K562 (cell line): ENCODE measurements around the gene HES3. TPM values are rescaled to one million over a fixed set of nuclear protein-coding genes. Genes with fewer than 3 reads are reported as not detected.
A peak's percentile ranks its signal among the peaks of the same experiment; 100 is the strongest.

Experiments used
- ATF3 ChIP-seq, 2 experiments: fragments of 450-650 bp in 1 of 2; sonication (generic) in 1 of 2; formaldehyde crosslinking in 1 of 2; IDR thresholded peaks in 1 of 2; conservative IDR thresholded peaks in 1 of 2; 2 replicates each; pipeline versions ENCODE4 v1.6.1 to v1.8.1; 2016 to 2023; ENCODE audit warnings: mild to moderate bottlenecking in 2 of 2, moderate library complexity in 2 of 2, inconsistent platforms in 1 of 2, missing genetic modification reagents in 1 of 2
- BHLHE40 ChIP-seq: IDR thresholded peaks from 2 replicates; pipeline ENCODE4 v1.6.1; 2011; ENCODE audit warnings: low read length, improper control_type of control experiment
- CTCF ChIP-seq, 3 experiments: IDR thresholded peaks in 2 of 3; conservative IDR thresholded peaks in 1 of 3; 2 replicates each; pipeline ENCODE4 v1.5.1; 2011 to 2012; ENCODE audit warnings: low read length in 3 of 3, mild to moderate bottlenecking in 3 of 3, control low read depth in 2 of 3, improper control_type of control experiment in 1 of 3, inconsistent platforms in 1 of 3, low read depth in 1 of 3, mixed read lengths in 1 of 3, moderate library complexity in 1 of 3; ENCODE audit not compliant: insufficient read depth in 2 of 3
- ETV5 ChIP-seq: sonication (generic); formaldehyde crosslinking; IDR thresholded peaks from 2 replicates; pipeline ENCODE4 v1.4.0; 2020; ENCODE audit warnings: low read depth, mild to moderate bottlenecking, missing genetic modification reagents
- FIP1L1 ChIP-seq: fragments of 200-400 bp; formaldehyde crosslinking; IDR thresholded peaks from 2 replicates; pipeline ENCODE4 v1.6.1; 2018; ENCODE audit warnings: mild to moderate bottlenecking, low read depth, low read length; ENCODE audit not compliant: poor library complexity, severe bottlenecking
- L3MBTL2 ChIP-seq: fragments of 450-650 bp; IDR thresholded peaks from 2 replicates; pipeline ENCODE4 v1.6.1; 2016; ENCODE audit warnings: mild to moderate bottlenecking, moderate library complexity
- MAX ChIP-seq: sonication (generic); formaldehyde crosslinking; IDR thresholded peaks from 2 replicates; pipeline ENCODE4 v1.9.0; 2022; ENCODE audit warnings: mild to moderate bottlenecking, missing genetic modification reagents
- NFIX ChIP-seq: fragments of 250-450 bp; sonication (Bioruptor Pico); IDR thresholded peaks from 2 replicates; pipeline ENCODE4 v1.4.0; 2020; ENCODE audit warnings: low read depth, mild to moderate bottlenecking, moderate library complexity
- NR4A1 ChIP-seq, 2 experiments: fragments of 250-450 bp in 1 of 2; fragments of 450-650 bp in 1 of 2; sonication (Bioruptor Pico) in 1 of 2; IDR thresholded peaks; 2 replicates each; pipeline versions ENCODE4 v1.4.0 to v1.6.1; 2016 to 2020; ENCODE audit warnings: mild to moderate bottlenecking in 2 of 2, missing compliant biosample characterization in 1 of 2, missing genetic modification characterization in 1 of 2, moderate library complexity in 1 of 2
- PHF20 ChIP-seq: fragments of 450-650 bp; IDR thresholded peaks from 2 replicates; pipeline ENCODE4 v1.6.1; 2018; ENCODE audit not compliant: partially characterized antibody
- ZBTB11 ChIP-seq, 3 experiments: fragments of 200-800 bp in 1 of 3; fragments of 250-450 bp in 1 of 3; fragments of 450-650 bp in 1 of 3; sonication (Bioruptor Pico) in 1 of 3; sonication (Bioruptor generic) in 1 of 3; formaldehyde crosslinking in 1 of 3; IDR thresholded peaks; 2 replicates each; pipeline versions ENCODE4 v1.6.1 to v1.8.0; 2016 to 2022; ENCODE audit warnings: mild to moderate bottlenecking in 2 of 3, missing genetic modification characterization in 2 of 3, missing compliant biosample characterization in 1 of 3, moderate library complexity in 1 of 3
- ZFP36 ChIP-seq: fragments of 150-350 bp; IDR thresholded peaks from 2 replicates; pipeline ENCODE4 v1.6.1; 2018; ENCODE audit warnings: low read length, low read depth; ENCODE audit not compliant: partially characterized antibody
- ZFX ChIP-seq: sonication (generic); formaldehyde crosslinking; IDR thresholded peaks from 2 replicates; pipeline ENCODE4 v1.8.0; 2022; ENCODE audit warnings: mild to moderate bottlenecking, missing genetic modification reagents, moderate library complexity
- ZZZ3 ChIP-seq: fragments of 450-650 bp; IDR thresholded peaks from 2 replicates; pipeline ENCODE4 v1.6.1; 2016; ENCODE audit warnings: antibody characterized with exemption, mild to moderate bottlenecking, moderate library complexity
- polyA plus RNA-seq, 8 experiments: library from polyadenylated mRNA; depleted of rRNA in 4 of 8; stranded (reverse) in 5 of 8; unstranded in 3 of 8; fragments of >200 nt; fragmentation: Nextera tagmentation in 2 of 8; fragmentation: Illumina TruSeq in 1 of 8; extraction: Ambion mirVana in 2 of 8; extraction: Trizol in 1 of 8; gene quantifications; 2 replicates each; pipeline versions ENCODE4 v1.2.1 to v1.2.3, GENCODE V29; 2011 to 2014; ENCODE audit warnings: inconsistent platforms in 1 of 8, missing spikeins in 1 of 8
- total RNA-seq, 7 experiments: library from RNA; depleted of rRNA in 6 of 7; stranded (reverse); fragments of >200 nt in 6 of 7; fragmentation: Illumina TruSeq in 2 of 7; extraction: Trizol in 2 of 7; gene quantifications; 2 replicates each; pipeline versions ENCODE4 v1.2.1 to v1.2.3, GENCODE V29; 2011 to 2021; ENCODE audit warnings: low replicate concordance in 1 of 7
- TF ChIP-seq, protein P1 (sequence below): IDR thresholded peaks from 2 replicates; pipeline ENCODE4 v1.6.1; 2012; ENCODE audit warnings: low read depth, low read length, improper control_type of control experiment, borderline replicate concordance

The HES3 gene
- total and polyA plus RNA-seq, 9 of the 15 experiments (the other 6 are each of a cell fraction or from before 2014, with no cell fraction given), result not detected

DNA sequence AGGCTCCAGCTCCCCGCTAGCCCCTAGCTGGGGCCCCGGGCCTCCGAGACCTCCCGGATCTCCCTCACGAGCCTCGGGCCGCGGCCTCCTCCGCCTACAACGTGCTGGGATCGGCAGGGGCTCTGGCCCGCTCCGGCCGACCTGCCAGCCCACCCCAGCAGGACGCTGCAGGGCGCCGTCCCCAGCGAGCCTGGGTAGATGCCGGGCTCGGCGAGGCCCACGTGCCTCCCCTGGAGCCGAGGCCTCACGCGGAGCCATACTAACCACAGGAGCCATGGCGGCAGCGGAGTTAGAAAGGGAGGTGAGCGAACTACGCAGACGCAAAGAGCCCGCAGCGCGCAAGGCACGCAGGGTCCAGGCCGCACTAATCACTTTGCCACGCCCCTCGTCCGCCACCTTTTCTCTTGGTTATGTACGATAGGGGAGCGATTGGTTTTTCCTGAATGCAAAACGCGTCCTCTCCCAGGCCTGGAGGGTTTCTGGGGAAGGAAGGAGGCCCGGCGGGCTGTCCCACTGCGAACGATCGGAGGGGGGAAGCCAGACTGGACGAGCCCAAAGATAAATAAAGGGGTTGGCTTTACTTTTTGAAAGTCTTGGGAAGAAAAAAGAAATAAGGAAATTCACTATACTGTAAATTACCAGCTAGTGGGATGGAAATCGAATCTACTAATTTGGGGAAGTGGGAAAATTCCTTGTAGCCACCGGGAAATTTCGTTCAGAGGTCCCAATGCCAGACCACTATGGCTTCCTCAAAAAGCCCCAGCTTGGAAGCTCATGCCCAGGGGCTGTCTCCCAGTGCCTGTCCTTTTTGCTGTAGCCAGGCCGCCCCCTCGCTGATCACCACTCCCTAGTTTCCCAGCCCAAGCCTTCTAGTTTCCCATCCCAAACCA, 44.4 kb upstream of the HES3 start, which contains the start of gene RPL22 (continued):
- peak in 2 of 3 experiments; percentile 38 to 77; a peak in 3 of 6 replicates for TF ChIP-seq ZBTB11 (CRISPR knock-in tag; IDR thresholded peaks at IDR 0.05)
- TF ChIP-seq FIP1L1, result peak; percentile 96
- peak; percentile 42 for TF ChIP-seq ZFP36
- TF ChIP-seq, protein P1, sequence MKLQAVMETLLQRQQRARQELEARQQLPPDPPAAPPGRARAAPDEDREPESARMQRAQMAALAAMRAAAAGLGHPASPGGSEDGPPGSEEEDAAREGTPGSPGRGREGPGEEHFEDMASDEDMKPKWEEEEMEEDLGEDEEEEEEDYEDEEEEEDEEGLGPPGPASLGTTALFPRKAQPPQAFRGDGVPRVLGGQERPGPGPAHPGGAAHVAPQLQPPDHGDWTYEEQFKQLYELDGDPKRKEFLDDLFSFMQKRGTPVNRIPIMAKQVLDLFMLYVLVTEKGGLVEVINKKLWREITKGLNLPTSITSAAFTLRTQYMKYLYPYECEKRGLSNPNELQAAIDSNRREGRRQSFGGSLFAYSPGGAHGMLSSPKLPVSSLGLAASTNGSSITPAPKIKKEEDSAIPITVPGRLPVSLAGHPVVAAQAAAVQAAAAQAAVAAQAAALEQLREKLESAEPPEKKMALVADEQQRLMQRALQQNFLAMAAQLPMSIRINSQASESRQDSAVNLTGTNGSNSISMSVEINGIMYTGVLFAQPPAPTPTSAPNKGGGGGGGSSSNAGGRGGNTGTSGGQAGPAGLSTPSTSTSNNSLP, result peak; percentile 75
- peak; percentile 98 for TF ChIP-seq L3MBTL2
- 0 out of 2 replicates have a peak, but pooled peaks have one; percentile 64 for TF ChIP-seq ZZZ3
- peak; percentile 85 for TF ChIP-seq NR4A1 (CRISPR knock-in tag; IDR thresholded peaks at IDR 0.05)
- TF ChIP-seq NR4A1 (tag; IDR thresholded peaks at IDR 0.05), result no peak
- peak; percentile 92 for TF ChIP-seq BHLHE40
- TF ChIP-seq PHF20, result peak; percentile 89
- peak; percentile 18; the same call in 1 of the 2 replicates for TF ChIP-seq ATF3 (IDR thresholded peaks at IDR 0.05)
- 0 out of 2 replicates have a peak, but pooled peaks have one; percentile 42 for TF ChIP-seq ATF3 (CRISPR knock-in tag; conservative IDR thresholded peaks at IDR 0.05)
- TF ChIP-seq NFIX (CRISPR knock-in tag), result no peak
- TF ChIP-seq CTCF (IDR thresholded peaks at IDR 0.05 in 2 of 3, conservative IDR thresholded peaks at IDR 0.05 in 1 of 3; ENCODE audit: insufficient read depth in 2 of 3, low read depth in 1 of 3, low read length in 3 of 3), result peak in 1 of 3 experiments; percentile 5; a peak in 1 of 6 replicates
- TF ChIP-seq ETV5 (CRISPR knock-in tag), result peak; percentile 63
- TF ChIP-seq ZFX (CRISPR knock-in tag), result peak; percentile 99
- peak; percentile 97 for TF ChIP-seq MAX (CRISPR knock-in tag)
